Fibroblast of skin of right biceps (primary cell): ENCODE data around the gene AGK.

ENCODE experiments used
- DNase-seq: peaks from one replicate; pipeline ENCODE4 v3.0.0-alpha.2; 2013

The AGK gene, protein sequence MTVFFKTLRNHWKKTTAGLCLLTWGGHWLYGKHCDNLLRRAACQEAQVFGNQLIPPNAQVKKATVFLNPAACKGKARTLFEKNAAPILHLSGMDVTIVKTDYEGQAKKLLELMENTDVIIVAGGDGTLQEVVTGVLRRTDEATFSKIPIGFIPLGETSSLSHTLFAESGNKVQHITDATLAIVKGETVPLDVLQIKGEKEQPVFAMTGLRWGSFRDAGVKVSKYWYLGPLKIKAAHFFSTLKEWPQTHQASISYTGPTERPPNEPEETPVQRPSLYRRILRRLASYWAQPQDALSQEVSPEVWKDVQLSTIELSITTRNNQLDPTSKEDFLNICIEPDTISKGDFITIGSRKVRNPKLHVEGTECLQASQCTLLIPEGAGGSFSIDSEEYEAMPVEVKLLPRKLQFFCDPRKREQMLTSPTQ

GRCh38 chr7:141551094-141551781, at the start of gene AGK:
Gene AGK, plus strand, starts transcription at chr7:141551410. Its CDS starts 4,057 bp downstream, at chr7:141555467.
- peak; percentile 86 for DNase-seq

DNA sequence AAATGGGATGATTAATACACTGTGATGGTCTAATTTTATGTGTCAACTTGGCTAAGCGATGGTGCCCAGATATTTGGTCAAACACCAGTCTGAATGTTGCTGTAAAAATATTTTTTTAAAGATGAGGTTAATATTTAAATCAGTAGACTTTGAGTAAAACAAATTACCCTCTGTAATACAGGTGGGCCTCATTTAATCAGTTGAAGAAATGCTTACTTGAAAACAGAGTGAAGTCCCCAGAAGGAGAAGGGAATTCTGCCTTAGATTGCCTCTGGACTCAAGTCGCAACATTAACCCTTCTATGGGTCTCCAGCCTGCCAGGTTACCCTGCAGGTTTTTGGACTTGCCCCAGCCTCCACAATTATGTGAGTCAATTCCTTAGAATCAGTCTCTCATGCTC, 49.8 kb upstream of the AGK start:
- DNase-seq, result no peak

GRCh38 chr7:141511316-141511675, 39.9 kb upstream of the AGK start:
- DNase-seq, result no peak

DNA sequence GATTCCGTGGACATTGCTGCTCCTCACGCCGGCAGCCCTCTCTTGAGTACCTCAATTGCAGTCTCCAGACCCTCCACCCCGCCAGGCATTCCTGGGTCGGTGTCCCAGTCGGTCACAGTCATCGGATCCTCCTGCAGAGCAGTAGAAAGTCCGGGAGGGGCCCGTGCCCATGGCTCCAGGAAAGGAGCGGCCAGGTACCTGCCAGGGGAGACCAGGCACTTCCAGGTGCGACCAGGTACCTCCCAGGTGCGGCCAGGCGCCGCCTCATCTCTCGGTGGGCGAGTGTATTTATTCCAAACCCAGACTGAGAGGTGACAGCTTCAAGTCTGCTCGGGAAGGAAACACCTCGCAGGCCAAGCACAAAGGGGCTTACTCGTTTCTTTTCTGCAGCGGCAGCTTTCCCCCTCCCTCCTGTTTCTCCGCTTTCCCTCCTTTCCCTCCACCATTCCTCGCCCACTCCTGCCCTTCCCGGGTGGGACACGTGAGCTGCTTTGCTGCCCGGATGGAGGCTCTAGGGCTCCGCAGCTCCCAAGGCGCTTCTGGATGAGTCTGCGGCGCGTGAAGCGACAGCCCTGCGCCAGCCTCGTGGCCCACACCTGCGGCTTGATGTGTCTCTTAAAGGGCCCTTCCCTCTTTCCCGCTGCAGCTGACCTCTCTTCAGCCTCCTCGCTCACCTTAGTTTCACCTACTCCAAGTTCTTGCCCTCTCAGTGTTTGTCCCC, 39.4 kb upstream of the AGK start:
- DNase-seq, result no peak

- no peak for DNase-seq
These were observed 38.6 kb upstream of the AGK start for GRCh38 chr7:141512597-141512996.

- DNase-seq, result no peak
These were observed 37.5 kb upstream of the AGK start for GRCh38 chr7:141513720-141514119.

DNA sequence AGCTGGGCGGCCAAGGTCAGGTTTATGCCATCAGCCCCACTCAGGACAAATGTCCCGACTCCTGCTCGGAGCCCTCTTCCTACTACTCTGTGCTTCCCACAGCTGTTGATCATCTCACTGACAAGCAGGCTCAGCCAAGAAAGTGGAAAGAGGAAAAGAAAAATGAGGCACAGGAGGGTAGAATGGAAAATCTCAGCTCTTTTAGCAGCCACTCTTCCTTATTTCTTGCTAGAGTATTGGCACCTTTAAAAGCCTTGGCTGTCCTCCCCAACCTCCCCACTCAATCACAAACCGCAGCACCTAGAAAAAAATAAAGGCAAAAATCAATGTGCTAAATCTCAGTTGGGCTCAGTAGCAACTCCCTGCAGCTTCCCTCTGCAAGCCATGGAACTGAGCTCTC, 35.3 kb upstream of the AGK start:
- no peak for DNase-seq

GRCh38 chr7:141519623-141520022, 31.6 kb upstream of the AGK start:
- no peak for DNase-seq

DNA sequence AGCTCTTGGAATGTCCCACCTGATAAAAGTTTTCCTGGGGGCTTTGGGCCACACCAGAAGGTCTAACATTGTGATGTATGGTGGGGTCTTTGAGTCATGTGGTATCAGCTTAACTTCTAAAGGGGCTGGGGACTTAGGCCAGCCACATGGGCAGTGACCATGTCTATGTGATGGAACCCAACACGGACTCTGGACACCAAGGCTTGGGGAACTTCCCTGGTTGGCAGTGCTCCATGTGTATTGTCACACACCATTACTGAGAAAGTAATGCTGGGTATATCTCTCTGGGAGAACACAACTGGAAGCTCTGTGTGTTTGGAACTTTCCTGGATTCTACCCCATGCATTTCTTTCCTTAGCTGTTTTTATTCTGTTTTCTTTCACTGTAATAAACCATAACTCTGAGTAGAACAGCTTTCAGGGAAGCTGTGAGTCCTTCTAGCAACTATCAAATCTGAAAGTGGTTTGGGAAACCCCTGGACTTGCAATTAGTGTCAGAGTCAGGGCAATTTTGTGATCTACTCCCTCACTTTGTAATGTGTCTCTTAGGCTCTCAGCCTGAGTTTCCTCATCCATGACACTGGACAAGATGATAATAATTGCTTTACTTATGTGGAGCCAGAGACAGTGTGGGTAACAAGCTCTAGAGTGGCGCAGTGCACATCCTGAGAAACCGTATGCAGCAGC, 28.4 kb upstream of the AGK start:
- DNase-seq, result no peak

- no peak for DNase-seq
These were observed 25.2 kb upstream of the AGK start for GRCh38 chr7:141525973-141526514.

DNA sequence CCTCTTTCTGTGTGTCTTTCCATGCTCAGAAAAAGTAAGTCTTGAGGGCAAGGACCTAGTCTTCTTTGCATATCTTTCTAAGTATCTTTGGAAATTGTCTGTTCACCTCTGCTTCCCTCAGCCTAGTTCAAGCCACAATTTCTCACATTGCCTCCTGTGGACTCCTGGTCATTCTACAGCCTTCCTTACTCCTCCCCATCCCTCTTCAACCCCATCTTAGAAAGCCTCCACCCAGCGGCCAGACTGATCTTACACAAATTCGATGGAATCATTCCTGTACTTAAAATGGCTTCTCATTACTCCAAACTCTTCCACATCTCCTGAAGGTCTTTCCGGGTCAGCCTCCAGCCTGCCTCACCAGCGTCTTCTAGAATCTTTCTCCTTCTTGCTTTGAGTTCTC, 24.1 kb upstream of the AGK start:
- no peak for DNase-seq

GRCh38 chr7:141528399-141528798, 22.8 kb upstream of the AGK start:
- DNase-seq, result no peak

- peak; percentile 63 for DNase-seq
These were observed 17.9 kb upstream of the AGK start for GRCh38 chr7:141533149-141533949.

DNA sequence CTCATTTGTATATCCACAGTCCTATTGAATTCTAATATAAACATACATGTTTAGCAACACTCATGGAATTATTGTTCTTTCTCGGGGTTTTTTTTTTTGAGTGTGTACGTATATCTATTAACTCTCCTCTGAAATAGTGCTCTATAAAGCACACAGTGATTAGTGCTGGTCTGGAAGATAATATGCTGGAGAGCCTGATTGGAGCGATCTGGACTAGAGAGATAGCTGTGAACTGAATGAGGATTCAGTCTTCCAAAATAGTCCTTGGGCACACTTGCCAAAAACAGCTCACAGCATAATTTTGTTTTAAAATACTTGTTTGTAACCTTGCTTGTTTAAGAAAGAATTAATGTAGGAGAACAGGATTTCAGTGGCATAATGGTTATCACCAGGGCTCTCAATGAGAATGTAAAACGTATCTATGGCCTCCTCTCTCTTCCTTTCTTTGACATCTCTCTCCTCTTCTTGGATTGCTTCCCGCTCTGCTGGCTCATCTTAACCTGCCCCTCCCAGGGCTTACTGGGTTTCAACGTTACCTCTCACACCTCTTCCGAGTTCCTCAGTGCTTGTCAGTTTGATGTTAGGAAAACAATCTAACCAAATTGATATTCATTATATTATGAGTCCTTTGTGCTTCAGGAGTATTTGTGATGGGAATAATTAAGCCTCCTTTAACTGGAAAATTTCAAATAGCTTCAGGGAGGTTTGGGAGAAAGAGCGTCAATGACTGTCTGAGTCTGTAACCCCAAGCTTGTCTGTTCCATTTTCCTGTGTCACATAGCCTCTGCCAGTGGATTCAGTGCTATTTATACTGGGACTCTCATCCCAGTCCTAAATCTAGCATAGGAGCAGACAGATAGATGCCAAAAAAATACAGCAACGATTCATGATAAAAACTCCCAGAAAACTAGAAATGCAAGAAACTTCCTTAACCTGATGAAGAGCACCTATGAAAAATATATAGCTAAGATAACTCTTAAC, 16.2 kb upstream of the AGK start:
- DNase-seq, result no peak

DNA sequence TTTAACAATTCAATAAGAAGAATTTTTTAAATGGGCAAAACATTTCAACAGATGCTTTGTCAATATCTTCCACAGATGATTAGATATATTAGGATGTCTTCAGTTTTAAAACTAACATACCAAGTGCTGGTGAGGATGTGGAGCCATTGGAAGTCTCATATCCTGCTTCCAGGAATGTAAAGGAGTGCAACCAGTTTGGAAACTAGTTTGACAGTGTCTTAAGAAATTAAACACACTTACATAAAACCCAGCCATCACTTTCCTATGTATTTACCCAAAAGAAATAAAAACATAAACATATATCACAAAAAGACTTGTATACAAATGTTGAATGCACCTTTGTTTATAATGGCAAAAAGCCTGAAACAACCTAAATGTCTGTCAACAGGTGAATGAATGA, 13.3 kb upstream of the AGK start:
- no peak for DNase-seq

DNA sequence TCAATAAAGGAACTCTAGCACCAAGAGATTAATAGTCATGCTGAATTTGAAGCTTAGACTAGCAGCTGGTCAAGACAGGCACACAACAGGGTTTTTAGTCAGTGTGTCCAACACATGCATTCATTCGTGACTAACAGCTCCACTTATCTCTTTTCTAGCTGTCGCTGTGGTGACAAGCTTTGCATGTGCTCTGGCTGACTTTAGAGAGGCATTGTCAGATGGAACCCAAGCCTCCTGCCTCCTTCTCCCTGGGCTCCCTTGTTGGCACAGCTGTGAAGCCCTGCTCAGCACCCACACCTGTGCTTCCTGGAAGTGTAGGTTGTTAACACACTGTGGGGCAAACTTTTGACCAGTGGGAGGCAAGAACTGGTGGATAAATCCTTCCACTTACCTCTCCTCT, 9.8 kb upstream of the AGK start:
- no peak for DNase-seq

DNA sequence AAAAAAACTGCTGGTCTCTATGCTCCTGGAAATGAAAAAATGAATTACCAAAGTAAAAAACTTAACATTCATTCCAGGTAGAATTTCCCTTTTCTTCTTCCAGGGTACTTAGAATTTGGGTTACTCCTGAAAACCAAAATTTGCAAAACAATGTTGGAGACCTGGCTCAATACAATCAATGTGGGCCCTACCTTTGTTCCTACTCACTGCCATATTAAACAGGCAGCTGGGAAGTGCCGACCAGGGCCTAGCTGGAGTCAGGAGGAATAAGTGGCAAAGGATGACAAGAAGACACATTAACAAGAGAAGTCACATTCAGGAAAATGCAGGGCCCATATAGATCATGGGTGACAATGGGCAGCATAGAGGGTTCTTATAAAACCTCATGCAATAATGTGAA, 6.4 kb upstream of the AGK start:
- DNase-seq, result no peak

DNA sequence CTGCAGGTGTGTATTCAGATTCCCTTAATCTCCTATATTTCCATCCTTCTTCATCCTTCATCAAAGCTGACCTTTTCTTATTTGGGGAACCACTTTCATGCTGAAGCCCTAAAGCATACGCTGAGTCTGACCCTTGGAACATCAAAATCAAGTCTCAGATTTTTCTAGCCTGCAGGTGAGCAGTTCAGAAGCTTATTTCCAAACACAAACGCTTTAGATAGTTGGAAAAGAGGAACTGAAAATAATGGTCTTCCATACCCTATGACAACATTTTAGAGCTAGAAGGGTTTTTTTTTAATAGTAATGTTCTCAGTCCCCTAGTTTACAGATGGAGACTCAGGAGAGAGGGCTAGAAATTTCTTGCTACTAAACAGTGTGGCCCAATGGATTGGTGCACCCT, 1.6 kb upstream of the AGK start:
- no peak for DNase-seq

DNA sequence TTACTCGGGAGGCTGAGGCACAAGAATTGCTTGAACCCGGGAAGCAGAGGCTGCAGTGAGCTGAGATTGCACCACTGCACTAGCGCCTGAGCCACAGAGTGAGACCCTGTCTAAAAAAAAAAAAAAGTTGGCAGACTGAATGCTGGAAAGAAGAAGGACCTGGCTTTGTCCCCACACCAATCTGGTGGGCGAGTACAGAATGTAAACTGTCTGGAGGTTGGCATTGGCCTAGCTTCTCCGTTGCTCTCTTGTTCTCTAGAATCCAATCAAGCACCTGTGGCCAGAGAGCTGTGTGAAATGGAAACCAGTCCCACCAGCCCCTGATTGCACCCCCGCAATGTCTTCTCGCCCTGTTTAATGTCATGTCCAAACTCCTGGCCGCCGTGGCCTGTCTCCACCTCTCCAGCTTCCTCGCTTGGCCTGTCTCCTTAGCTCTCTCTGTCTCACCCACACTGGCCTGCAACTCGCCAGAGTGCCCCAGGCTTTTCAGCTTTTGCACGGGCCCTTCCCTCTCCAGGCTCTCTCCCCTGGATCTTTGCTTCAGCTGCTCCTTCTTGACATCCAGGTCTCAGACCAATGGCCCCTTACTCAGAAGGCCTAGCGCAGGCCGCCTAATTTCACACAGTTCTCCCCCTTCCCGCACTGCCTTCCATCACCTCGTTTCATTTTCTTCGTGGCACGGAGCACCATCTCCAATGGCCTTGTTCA, 670 bp upstream of the AGK start:
- DNase-seq, result peak; percentile 17

DNA sequence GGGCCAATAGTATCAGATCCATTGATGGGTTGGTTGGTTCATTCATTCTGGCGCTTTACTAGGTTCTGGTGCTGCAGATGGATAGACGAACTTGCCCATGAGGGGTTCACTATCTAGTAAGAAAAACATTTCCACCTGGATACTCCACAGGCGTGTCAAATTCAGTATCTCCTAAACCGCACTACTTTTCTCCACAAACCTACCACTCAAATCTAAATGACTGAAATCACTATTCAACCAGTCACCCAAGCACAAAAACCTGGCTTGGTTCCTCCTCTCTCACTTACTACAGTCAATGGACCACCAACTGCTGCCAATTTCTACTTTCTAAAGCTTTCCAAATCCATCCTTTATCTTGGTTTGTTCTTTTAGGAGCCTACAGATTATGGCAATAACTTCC, 572 bp downstream of the AGK start:
- no peak for DNase-seq
